ENCODE data around the gene HINT2.

Gene HINT2

DNA sequence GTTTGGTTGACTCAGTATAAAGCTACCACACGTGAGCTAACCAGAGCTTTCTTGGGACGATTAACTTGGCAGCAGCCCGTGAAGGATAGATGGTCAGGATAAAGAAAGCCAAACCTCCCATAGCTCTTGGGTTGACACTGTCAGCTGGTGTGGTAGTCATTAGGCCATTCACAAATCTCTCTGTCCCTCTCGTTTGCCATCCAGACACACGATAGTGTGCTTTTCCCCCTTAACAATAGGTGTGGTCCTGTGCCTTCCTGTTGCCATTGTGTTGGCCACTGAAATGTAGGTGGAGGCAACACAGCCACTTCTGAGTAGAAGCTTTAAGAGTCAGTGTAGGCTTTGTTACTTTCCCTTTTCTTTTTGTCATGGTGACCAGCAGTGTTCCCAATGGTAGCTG lies 43.6 kb upstream of the HINT2 start:
- Histone ChIP-seq H3K9me2 (replicated peaks; ENCODE audit: control insufficient read depth, low read length) (no peaks in the 10 kb centered on the region), H3K36me3 (ENCODE audit: control insufficient read depth, low read length) (no peaks in the 10 kb centered on the region), H3F3A (ENCODE audit: control insufficient read depth, insufficient read depth) (no peaks in the 10 kb centered on the region), H4K20me1 (ENCODE audit: control insufficient read depth, insufficient read depth, low read depth, low read length) (no peaks in the 10 kb centered on the region), H3K4me3 (ENCODE audit: low read length) (no peak overlapping the region), H3K27me3 (ENCODE audit: control insufficient read depth, low read length) (peaks cover 18% of the 10 kb centered on the region), H3K27ac (ENCODE audit: low read depth, low read length) (no peak overlapping the region), H3K79me2 (ENCODE audit: control insufficient read depth, low read length) (no peaks in the 10 kb centered on the region), H3K4me2 (ENCODE audit: low read length) (no peak overlapping the region), H3K9me3 (ENCODE audit: control insufficient read depth, insufficient read depth, low read length) (no peaks in the 10 kb centered on the region), H3K4me1 (ENCODE audit: control insufficient read depth, low read length) (no peaks in the 10 kb centered on the region)
- no peak for TF ChIP-seq EZH2phosphoT487 (IDR thresholded peaks at IDR 0.05; ENCODE audit: borderline replicate concordance, low read length)
- TF ChIP-seq, protein P1, sequence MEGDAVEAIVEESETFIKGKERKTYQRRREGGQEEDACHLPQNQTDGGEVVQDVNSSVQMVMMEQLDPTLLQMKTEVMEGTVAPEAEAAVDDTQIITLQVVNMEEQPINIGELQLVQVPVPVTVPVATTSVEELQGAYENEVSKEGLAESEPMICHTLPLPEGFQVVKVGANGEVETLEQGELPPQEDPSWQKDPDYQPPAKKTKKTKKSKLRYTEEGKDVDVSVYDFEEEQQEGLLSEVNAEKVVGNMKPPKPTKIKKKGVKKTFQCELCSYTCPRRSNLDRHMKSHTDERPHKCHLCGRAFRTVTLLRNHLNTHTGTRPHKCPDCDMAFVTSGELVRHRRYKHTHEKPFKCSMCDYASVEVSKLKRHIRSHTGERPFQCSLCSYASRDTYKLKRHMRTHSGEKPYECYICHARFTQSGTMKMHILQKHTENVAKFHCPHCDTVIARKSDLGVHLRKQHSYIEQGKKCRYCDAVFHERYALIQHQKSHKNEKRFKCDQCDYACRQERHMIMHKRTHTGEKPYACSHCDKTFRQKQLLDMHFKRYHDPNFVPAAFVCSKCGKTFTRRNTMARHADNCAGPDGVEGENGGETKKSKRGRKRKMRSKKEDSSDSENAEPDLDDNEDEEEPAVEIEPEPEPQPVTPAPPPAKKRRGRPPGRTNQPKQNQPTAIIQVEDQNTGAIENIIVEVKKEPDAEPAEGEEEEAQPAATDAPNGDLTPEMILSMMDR (IDR thresholded peaks at IDR 0.05; ENCODE audit: low read depth, low read length, poor library complexity, severe bottlenecking): no peak

DNA sequence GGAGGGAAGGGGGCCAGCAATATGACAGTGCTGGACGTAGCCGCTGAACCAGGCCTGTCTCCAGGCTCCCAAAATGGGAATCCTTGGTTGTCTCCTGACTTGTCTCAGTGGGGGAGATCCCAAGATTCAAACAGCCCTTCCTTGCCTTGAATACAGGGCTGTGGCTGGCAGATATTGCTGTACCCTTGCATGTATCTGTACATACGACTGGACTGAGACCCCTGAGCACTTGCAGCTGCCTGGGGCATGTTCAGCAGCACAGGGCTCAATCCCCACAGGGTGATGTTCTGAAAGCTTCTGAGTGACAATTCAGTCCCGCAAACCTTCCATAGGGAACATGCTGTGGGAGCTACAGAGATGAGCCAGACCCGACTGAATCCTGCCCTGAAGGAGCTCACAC lies 42.0 kb upstream of the HINT2 start:
- peaks cover 14% of the 10 kb centered on the region for H3K27me3 ChIP-seq (ENCODE audit: control insufficient read depth, low read length)
- TF ChIP-seq, protein P1 (IDR thresholded peaks at IDR 0.05; ENCODE audit: low read depth, low read length, poor library complexity, severe bottlenecking): no peak
- TF ChIP-seq EZH2phosphoT487 (IDR thresholded peaks at IDR 0.05; ENCODE audit: borderline replicate concordance, low read length): no peak
- no peak overlapping the region for H3K4me3 ChIP-seq (ENCODE audit: low read length)
- no peaks in the 10 kb centered on the region for H3K9me3 ChIP-seq (ENCODE audit: control insufficient read depth, insufficient read depth, low read length)
- no peaks in the 10 kb centered on the region for H4K20me1 ChIP-seq (ENCODE audit: control insufficient read depth, insufficient read depth, low read depth, low read length)
- no peak overlapping the region for H3K27ac ChIP-seq (ENCODE audit: low read depth, low read length)
- H3K9me2 ChIP-seq (replicated peaks; ENCODE audit: control insufficient read depth, low read length): no peaks in the 10 kb centered on the region
- H3K4me2 ChIP-seq (ENCODE audit: low read length): no peak overlapping the region
- no peaks in the 10 kb centered on the region for H3F3A ChIP-seq (ENCODE audit: control insufficient read depth, insufficient read depth)
- H3K4me1 ChIP-seq (ENCODE audit: control insufficient read depth, low read length): no peaks in the 10 kb centered on the region
- H3K79me2 ChIP-seq (ENCODE audit: control insufficient read depth, low read length): no peaks in the 10 kb centered on the region
- H3K36me3 ChIP-seq (ENCODE audit: control insufficient read depth, low read length): no peaks in the 10 kb centered on the region

DNA sequence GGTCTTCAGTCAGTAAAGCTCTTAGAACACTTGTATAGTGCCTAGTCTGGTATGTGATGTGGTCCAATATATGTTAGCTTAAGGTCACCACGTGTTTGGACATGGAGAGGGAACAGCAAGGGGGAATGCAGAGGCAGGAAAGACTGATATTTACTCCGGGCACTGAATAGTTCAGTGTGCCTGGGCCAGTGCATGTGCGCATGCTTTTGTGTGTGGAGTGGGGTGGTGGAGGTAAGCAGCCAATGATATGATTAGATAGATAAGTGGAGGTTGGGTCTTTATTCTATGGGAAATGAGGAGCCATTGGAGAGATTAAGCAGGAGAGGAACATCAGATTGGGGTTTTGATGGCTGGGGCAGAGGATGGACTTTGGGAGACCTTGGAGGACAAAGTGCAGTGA lies 41.4 kb upstream of the HINT2 start:
- Histone ChIP-seq H3F3A (ENCODE audit: control insufficient read depth, insufficient read depth) (no peaks in the 10 kb centered on the region), H4K20me1 (ENCODE audit: control insufficient read depth, insufficient read depth, low read depth, low read length) (no peaks in the 10 kb centered on the region), H3K36me3 (ENCODE audit: control insufficient read depth, low read length) (no peaks in the 10 kb centered on the region), H3K9me3 (ENCODE audit: control insufficient read depth, insufficient read depth, low read length) (no peaks in the 10 kb centered on the region), H3K27ac (ENCODE audit: low read depth, low read length) (no peak overlapping the region), H3K9me2 (replicated peaks; ENCODE audit: control insufficient read depth, low read length) (no peaks in the 10 kb centered on the region), H3K4me3 (ENCODE audit: low read length) (no peak overlapping the region), H3K4me2 (ENCODE audit: low read length) (no peak overlapping the region), H3K79me2 (ENCODE audit: control insufficient read depth, low read length) (no peaks in the 10 kb centered on the region), H3K27me3 (ENCODE audit: control insufficient read depth, low read length) (peaks cover 9% of the 10 kb centered on the region; the same call in 1 of the 2 replicates), H3K4me1 (ENCODE audit: control insufficient read depth, low read length) (no peaks in the 10 kb centered on the region)
- TF ChIP-seq EZH2phosphoT487 (IDR thresholded peaks at IDR 0.05; ENCODE audit: borderline replicate concordance, low read length): no peak
- TF ChIP-seq, protein P1 (IDR thresholded peaks at IDR 0.05; ENCODE audit: low read depth, low read length, poor library complexity, severe bottlenecking): no peak
